OCI-LY7 (cell line): Measurements from ENCODE around the gene DIP2A. TPM values are rescaled to one million over a fixed set of nuclear protein-coding genes. Genes with fewer than 3 reads are reported as not detected.

Source experiments
- BruUV-seq: library from RNA; stranded (reverse); fragments of 400-500 nt; replicated peaks from 2 replicates; lab custom pipeline; 2021; lab: Mats Ljungman, UMichigan
- CTCF ChIA-PET: fragments of 300-600 bp; sonication (Branson Sonifier 250); formaldehyde crosslinking; loops from one replicate; lab custom pipeline; 2022; ENCODE audit warnings: antibody characterized with exemption; ENCODE audit not compliant: unreplicated experiment; lab: Charles Lee
- POLR2A ChIA-PET: fragments of 300-600 bp; sonication (Branson Sonifier 250); formaldehyde crosslinking; loops from one replicate; lab custom pipeline; 2022; ENCODE audit warnings: antibody characterized with exemption; lab: Charles Lee
- DNase-seq: peaks from one replicate; pipeline ENCODE4 v3.0.0-alpha.2; 2015; ENCODE audit warnings: low spot score
- H2AFZ ChIP-seq: fragments of 200-600 bp; sonication (generic), shearing (Covaris generic); 2 replicates; pipeline ENCODE4 v1.6.1; 2014; ENCODE audit warnings: mild to moderate bottlenecking, antibody characterized with exemption, low read length, moderate library complexity
- H3K27ac ChIP-seq: fragments of 200-600 bp; sonication (generic); 2 replicates; pipeline ENCODE4 v1.5.1; 2014; ENCODE audit warnings: mixed run types, low read depth, mild to moderate bottlenecking, moderate library complexity, low read length, inconsistent platforms; ENCODE audit not compliant: poor library complexity, severe bottlenecking
- H3K36me3 ChIP-seq: fragments of 200-600 bp; sonication (generic); 2 replicates; pipeline ENCODE4 v1.6.1; 2014; ENCODE audit warnings: mild to moderate bottlenecking, antibody characterized with exemption, low read length, moderate library complexity, mixed read lengths; ENCODE audit not compliant: insufficient read depth
- H3K4me1 ChIP-seq: fragments of 200-600 bp; sonication (generic); 2 replicates; pipeline ENCODE4 v1.5.1; 2014; ENCODE audit warnings: mild to moderate bottlenecking, low read length; ENCODE audit not compliant: insufficient read depth, poor library complexity, severe bottlenecking
- H3K4me2 ChIP-seq: fragments of 200-600 bp; sonication (generic); 2 replicates; pipeline ENCODE4 v1.6.1; 2014; ENCODE audit warnings: mild to moderate bottlenecking, low read length
- H3K4me3 ChIP-seq: fragments of 200-600 bp; sonication (generic); 2 replicates; pipeline ENCODE4 v1.5.1; 2014; ENCODE audit warnings: mild to moderate bottlenecking, low read depth, low read length; ENCODE audit not compliant: poor library complexity, severe bottlenecking
- H3K79me2 ChIP-seq: fragments of 200-600 bp; sonication (generic); 2 replicates; pipeline ENCODE4 v1.6.1; 2016; ENCODE audit warnings: low read depth, mild to moderate bottlenecking, low read length, moderate library complexity, mixed read lengths; ENCODE audit not compliant: insufficient read depth
- H3K9me2 ChIP-seq: fragments of 200-600 bp; sonication (generic); 2 replicates; pipeline ENCODE4 v1.6.1; 2016; ENCODE audit warnings: mild to moderate bottlenecking, low read length, mixed read lengths; ENCODE audit not compliant: insufficient read depth
- H3K9me3 ChIP-seq: fragments of 200-600 bp; sonication (generic); 2 replicates; pipeline ENCODE4 v1.6.1; 2014; ENCODE audit warnings: mild to moderate bottlenecking, mixed run types, low read length, mixed read lengths
- H4K20me1 ChIP-seq: fragments of 200-600 bp; sonication (generic); 2 replicates; pipeline ENCODE4 v1.6.1; 2014; ENCODE audit warnings: mild to moderate bottlenecking, antibody characterized with exemption, low read length, moderate library complexity, mixed read lengths; ENCODE audit not compliant: insufficient read depth
- EZH2phosphoT487 ChIP-seq: fragments of 200-600 bp; sonication (generic); IDR thresholded peaks from 2 replicates; pipeline ENCODE4 v1.6.1; 2018; ENCODE audit warnings: low read depth, borderline replicate concordance, mild to moderate bottlenecking, mixed run types, antibody characterized with exemption, low read length, moderate library complexity, mixed read lengths
- intact Hi-C: fragments of 100-400 bp; cut with micrococcal nuclease; formaldehyde crosslinking; loops from one replicate; pipeline ENCODE4 v1.10.0; 2022; ENCODE audit not compliant: unreplicated experiment
- total RNA-seq, 2 experiments: library from RNA; depleted of rRNA in 1 of 2; stranded (reverse); fragments of >200 nt in 1 of 2; shearing (Covaris generic) in 1 of 2; gene quantifications; 2 replicates each; pipeline ENCODE4 v1.2.3, GENCODE V29; 2014 to 2022
- TF ChIP-seq, protein P1 (sequence below): fragments of 200-600 bp; sonication (generic); conservative IDR thresholded peaks from 2 replicates; pipeline ENCODE4 v1.5.1; 2014; ENCODE audit warnings: mild to moderate bottlenecking, antibody characterized with exemption, low read length, moderate library complexity, mixed read lengths

The DIP2A gene
- total RNA-seq, 2 experiments from 2014 or later = 27.9 to 44.7 TPM

DNA sequence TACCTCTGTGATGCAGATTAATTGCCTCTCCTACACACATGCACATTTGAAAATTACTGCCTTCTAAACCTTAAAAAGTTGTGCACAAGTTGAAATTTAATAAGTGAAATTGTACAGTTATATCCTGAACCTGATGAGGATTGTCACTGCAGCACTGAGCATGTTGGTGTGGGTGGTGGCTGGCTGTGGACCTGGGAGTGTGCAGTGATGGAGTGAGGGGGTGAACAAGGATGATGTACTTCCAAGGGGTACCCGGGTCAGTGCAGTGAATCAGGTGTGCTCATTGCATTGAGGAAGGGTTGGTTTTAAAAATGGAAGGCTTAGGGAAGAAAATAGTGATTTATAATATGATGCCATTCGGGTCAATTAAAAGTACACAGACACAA, 24.1 kb downstream of the DIP2A start:
- Histone ChIP-seq H3K4me1 (no peaks in the 10 kb centered on the region), H3K9me3 (no peaks in the 10 kb centered on the region), H3K4me2 (no peak overlapping the region), H2AFZ (no peak overlapping the region), H3K9me2 (no peaks in the 10 kb centered on the region), H4K20me1 (no peaks in the 10 kb centered on the region), H3K27ac (no peak overlapping the region), H3K36me3 (peaks cover 9% of the 10 kb centered on the region; the same call in 1 of the 2 replicates), H3K79me2 (no peaks in the 10 kb centered on the region), H3K4me3 (no peak overlapping the region)
- intact Hi-C loops = no loop called here
- TF ChIP-seq EZH2phosphoT487 = no peak
- TF ChIP-seq, protein P1, sequence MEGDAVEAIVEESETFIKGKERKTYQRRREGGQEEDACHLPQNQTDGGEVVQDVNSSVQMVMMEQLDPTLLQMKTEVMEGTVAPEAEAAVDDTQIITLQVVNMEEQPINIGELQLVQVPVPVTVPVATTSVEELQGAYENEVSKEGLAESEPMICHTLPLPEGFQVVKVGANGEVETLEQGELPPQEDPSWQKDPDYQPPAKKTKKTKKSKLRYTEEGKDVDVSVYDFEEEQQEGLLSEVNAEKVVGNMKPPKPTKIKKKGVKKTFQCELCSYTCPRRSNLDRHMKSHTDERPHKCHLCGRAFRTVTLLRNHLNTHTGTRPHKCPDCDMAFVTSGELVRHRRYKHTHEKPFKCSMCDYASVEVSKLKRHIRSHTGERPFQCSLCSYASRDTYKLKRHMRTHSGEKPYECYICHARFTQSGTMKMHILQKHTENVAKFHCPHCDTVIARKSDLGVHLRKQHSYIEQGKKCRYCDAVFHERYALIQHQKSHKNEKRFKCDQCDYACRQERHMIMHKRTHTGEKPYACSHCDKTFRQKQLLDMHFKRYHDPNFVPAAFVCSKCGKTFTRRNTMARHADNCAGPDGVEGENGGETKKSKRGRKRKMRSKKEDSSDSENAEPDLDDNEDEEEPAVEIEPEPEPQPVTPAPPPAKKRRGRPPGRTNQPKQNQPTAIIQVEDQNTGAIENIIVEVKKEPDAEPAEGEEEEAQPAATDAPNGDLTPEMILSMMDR = no peak
- ChIA-PET POLR2A (no interaction called here), CTCF (no interaction called here)
- DNase-seq = no peak
- no TSS peak for BruUV-seq

DNA sequence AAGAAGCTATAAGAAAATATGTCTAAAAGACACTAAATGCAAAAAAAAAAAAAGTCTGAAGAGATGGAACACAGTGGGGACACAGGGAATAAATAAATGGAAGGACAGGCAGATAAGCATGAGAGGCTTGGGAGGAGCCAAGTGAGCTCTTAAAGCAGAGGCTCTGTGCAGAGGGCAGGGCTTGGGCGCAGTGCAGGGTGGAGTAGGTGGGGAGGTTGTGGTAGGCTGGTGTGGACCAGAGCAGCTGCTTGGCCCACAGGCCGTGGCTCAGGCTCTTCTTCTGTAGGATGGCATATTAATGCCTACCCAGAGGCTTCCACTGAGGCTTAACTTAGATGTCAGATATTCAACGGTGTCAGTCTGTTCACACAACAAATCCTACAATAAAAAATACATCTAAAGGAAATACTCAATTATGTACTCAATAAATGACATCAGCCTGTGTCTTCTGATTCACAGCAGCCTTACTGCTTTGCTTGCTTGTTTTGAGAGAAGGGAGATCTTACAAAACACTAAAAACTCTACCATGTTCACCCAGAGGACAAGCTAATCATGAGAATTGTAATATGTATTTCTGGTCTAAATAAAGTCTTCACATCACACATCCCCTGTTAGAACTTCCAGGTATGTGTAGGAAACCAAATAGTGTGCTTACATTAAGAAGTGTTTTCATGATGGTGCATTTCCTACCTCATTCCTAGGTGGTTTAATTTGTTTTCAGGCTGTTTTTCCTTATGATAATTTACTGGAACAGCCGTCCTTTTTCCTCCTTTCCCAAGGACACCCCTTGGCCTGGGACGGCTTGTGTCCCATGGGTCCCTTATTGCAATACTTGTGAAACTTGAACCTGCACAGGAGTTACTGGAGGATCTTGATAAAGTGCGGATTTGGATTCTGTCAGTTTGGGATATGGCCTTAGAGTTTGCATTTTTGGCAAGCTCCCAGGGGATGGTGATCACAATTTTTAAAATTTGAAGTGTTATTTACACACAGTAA, 24.9 kb downstream of the DIP2A start:
- H3K9me3 ChIP-seq = no peaks in the 10 kb centered on the region
- H3K79me2 ChIP-seq = no peaks in the 10 kb centered on the region
- POLR2A ChIA-PET = interaction anchor here (0.7 kb wide), 1 partner anchor 58 kb away, joined by 3 read pairs; no protein-coding TSS in a partner anchor
- H3K4me3 ChIP-seq = no peak overlapping the region
- no peak overlapping the region for H3K27ac ChIP-seq
- no peak overlapping the region for H3K4me2 ChIP-seq
- H3K36me3 ChIP-seq = peaks cover 9% of the 10 kb centered on the region; the same call in 1 of the 2 replicates
- no peak overlapping the region for H2AFZ ChIP-seq
- H3K4me1 ChIP-seq = no peaks in the 10 kb centered on the region
- no peaks in the 10 kb centered on the region for H3K9me2 ChIP-seq
- DNase-seq = no peak
- H4K20me1 ChIP-seq = no peaks in the 10 kb centered on the region
- TF ChIP-seq EZH2phosphoT487 = no peak
- TF ChIP-seq, protein P1 = no peak
- no TSS peak for BruUV-seq
- CTCF ChIA-PET = no interaction called here
- intact Hi-C loops = no loop called here
